ENCODE data around the gene BTG3. TPM values are rescaled to one million over a fixed set of nuclear protein-coding genes. Genes with fewer than 3 reads are reported as not detected.

Gene BTG3
- total RNA-seq, 1 donor from 2014 or later = 45.5 TPM

DNA sequence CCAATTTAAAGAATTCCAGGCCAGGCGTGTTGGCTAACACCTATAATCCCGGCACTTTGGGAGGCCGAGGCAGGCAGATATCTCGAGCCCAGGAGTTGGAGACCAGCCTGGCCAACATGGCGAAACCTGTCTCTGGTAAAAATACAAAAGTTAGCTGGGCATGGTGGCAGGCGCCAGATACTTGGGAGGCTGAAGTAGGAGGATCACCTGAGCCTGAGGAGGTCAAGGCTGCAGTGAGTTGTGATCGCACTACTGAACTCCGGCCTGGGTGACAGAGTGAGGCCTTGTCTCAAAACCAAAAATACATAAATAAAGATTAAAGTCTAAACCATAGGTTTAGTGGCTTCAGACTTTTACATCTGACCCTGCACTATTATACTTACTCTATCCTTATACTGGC lies 32.4 kb downstream of the BTG3 start:
- no peak for FAIRE-seq
- H3K9me3 Mint-ChIP-seq (ENCODE audit: unreplicated experiment) = no peaks in the 10 kb centered on the region
- H3K4me1 ChIP-seq (ENCODE audit: insufficient read depth, low read length) = no peaks in the 10 kb centered on the region

DNA sequence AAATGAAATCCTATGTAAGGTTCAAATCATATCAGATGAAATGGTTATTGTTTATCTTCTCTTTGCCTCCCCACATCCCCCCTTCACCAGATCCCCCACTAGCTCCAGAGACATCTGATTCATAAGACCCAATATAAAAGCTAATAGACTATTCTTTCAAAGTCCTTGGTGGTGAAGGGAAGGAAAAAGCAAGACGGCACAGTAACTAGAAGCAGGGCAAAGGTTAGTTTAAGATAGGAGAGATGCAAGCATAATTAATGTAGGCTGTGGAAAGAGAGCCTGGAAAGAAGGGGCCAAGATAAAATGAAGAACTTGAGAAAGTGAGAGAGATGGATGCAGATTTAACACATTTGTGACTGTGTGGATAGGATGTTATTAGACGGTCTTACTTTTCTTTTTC lies 33.8 kb downstream of the BTG3 start:
- no peaks in the 10 kb centered on the region for H3K36me3 Mint-ChIP-seq (ENCODE audit: low read depth, unreplicated experiment)
- H3K4me3 Mint-ChIP-seq (ENCODE audit: unreplicated experiment) = no peak overlapping the region
- no peak overlapping the region for H3K9ac ChIP-seq (ENCODE audit: low read length)
- no peaks in the 10 kb centered on the region for H4K20me1 ChIP-seq (ENCODE audit: insufficient read depth, low read length)
- H3K9me3 Mint-ChIP-seq (ENCODE audit: unreplicated experiment) = no peaks in the 10 kb centered on the region
- no peak overlapping the region for H3K27ac Mint-ChIP-seq (ENCODE audit: unreplicated experiment)
- no peaks in the 10 kb centered on the region for H3K79me2 ChIP-seq (ENCODE audit: insufficient read depth, low read length)
- H3K27me3 Mint-ChIP-seq (ENCODE audit: low read depth, unreplicated experiment) = no peaks in the 10 kb centered on the region
- no peaks in the 10 kb centered on the region for H3K27me3 ChIP-seq (ENCODE audit: insufficient read depth, low read length)
- H3K4me1 Mint-ChIP-seq (ENCODE audit: low read depth, unreplicated experiment) = peaks cover 1% of the 10 kb centered on the region
- TF ChIP-seq, protein P1, sequence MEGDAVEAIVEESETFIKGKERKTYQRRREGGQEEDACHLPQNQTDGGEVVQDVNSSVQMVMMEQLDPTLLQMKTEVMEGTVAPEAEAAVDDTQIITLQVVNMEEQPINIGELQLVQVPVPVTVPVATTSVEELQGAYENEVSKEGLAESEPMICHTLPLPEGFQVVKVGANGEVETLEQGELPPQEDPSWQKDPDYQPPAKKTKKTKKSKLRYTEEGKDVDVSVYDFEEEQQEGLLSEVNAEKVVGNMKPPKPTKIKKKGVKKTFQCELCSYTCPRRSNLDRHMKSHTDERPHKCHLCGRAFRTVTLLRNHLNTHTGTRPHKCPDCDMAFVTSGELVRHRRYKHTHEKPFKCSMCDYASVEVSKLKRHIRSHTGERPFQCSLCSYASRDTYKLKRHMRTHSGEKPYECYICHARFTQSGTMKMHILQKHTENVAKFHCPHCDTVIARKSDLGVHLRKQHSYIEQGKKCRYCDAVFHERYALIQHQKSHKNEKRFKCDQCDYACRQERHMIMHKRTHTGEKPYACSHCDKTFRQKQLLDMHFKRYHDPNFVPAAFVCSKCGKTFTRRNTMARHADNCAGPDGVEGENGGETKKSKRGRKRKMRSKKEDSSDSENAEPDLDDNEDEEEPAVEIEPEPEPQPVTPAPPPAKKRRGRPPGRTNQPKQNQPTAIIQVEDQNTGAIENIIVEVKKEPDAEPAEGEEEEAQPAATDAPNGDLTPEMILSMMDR (IDR thresholded peaks at IDR 0.05; ENCODE audit: insufficient read depth, low read depth, low read length) = no peak
- no peak for TF ChIP-seq EZH2 (IDR thresholded peaks at IDR 0.05; ENCODE audit: insufficient read depth, low read length)
- no peaks in the 10 kb centered on the region for H3K9me3 ChIP-seq (ENCODE audit: insufficient read depth, low read depth, low read length)
- FAIRE-seq = no peak
- H3K4me1 ChIP-seq (ENCODE audit: insufficient read depth, low read length) = no peaks in the 10 kb centered on the region
- H3K36me3 ChIP-seq (ENCODE audit: insufficient read depth, low read length) = no peaks in the 10 kb centered on the region
- no peak overlapping the region for H3K4me3 ChIP-seq (ENCODE audit: insufficient read depth, low read depth, low read length)
- no peak overlapping the region for H3K4me2 ChIP-seq (ENCODE audit: low read length)
- H3K27ac ChIP-seq (ENCODE audit: low read depth, low read length) = no peak overlapping the region
- H2AFZ ChIP-seq (ENCODE audit: low read depth, low read length) = no peak overlapping the region
- DNase-seq (ENCODE audit: low read depth) = no peak

More for the DNA sequence above, 32.4 kb downstream of the BTG3 start:
- Histone ChIP-seq H3K4me3 (ENCODE audit: insufficient read depth, low read depth, low read length) (no peak overlapping the region), H4K20me1 (ENCODE audit: insufficient read depth, low read length) (no peaks in the 10 kb centered on the region), H3K79me2 (ENCODE audit: insufficient read depth, low read length) (no peaks in the 10 kb centered on the region), H3K4me2 (ENCODE audit: low read length) (no peak overlapping the region), H2AFZ (ENCODE audit: low read depth, low read length) (no peak overlapping the region), H3K9ac (ENCODE audit: low read length) (no peak overlapping the region), H3K36me3 (ENCODE audit: insufficient read depth, low read length) (no peaks in the 10 kb centered on the region), H3K27ac (ENCODE audit: low read depth, low read length) (no peak overlapping the region), H3K27me3 (ENCODE audit: insufficient read depth, low read length) (peaks cover 2% of the 10 kb centered on the region), H3K9me3 (ENCODE audit: insufficient read depth, low read depth, low read length) (no peaks in the 10 kb centered on the region)
- TF ChIP-seq, protein P1 (IDR thresholded peaks at IDR 0.05; ENCODE audit: insufficient read depth, low read depth, low read length) = no peak
- TF ChIP-seq EZH2 (IDR thresholded peaks at IDR 0.05; ENCODE audit: insufficient read depth, low read length) = no peak
- Mint-ChIP-seq H3K4me1 (ENCODE audit: low read depth, unreplicated experiment) (peaks cover 1% of the 10 kb centered on the region), H3K27me3 (ENCODE audit: low read depth, unreplicated experiment) (no peaks in the 10 kb centered on the region), H3K4me3 (ENCODE audit: unreplicated experiment) (no peak overlapping the region), H3K36me3 (ENCODE audit: low read depth, unreplicated experiment) (no peaks in the 10 kb centered on the region), H3K27ac (ENCODE audit: unreplicated experiment) (no peak overlapping the region)
- no peak for DNase-seq (ENCODE audit: low read depth)

DNA sequence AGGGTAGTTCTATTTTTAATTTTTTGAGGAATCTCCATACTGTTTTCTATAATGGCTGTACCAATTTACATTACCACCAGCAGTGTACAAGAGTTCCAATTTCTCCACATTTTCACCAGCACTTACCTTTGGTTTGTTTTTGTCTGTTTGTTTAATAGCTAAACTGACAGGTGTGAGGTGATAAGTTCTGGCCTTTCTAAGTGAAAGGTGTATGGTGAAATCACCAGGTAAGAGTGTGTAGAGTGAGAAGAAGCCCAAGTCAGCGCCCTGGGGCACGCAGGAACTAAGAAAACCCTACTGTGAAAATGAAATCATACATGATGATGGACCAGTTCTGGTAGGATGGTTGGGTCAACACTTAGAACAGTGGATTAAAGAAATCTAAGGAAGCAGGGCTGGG lies 34.5 kb downstream of the BTG3 start:
- H3K4me3 ChIP-seq (ENCODE audit: insufficient read depth, low read depth, low read length) = no peak overlapping the region
- H3K27me3 ChIP-seq (ENCODE audit: insufficient read depth, low read length) = no peaks in the 10 kb centered on the region
- no peaks in the 10 kb centered on the region for H3K36me3 ChIP-seq (ENCODE audit: insufficient read depth, low read length)
- H3K9ac ChIP-seq (ENCODE audit: low read length) = no peak overlapping the region
- H3K36me3 Mint-ChIP-seq (ENCODE audit: low read depth, unreplicated experiment) = no peaks in the 10 kb centered on the region
- peaks cover 1% of the 10 kb centered on the region for H3K4me1 Mint-ChIP-seq (ENCODE audit: low read depth, unreplicated experiment)
- no peak overlapping the region for H3K27ac Mint-ChIP-seq (ENCODE audit: unreplicated experiment)
- no peaks in the 10 kb centered on the region for H4K20me1 ChIP-seq (ENCODE audit: insufficient read depth, low read length)
- H3K9me3 Mint-ChIP-seq (ENCODE audit: unreplicated experiment) = no peaks in the 10 kb centered on the region
- DNase-seq (ENCODE audit: low read depth) (no peak), FAIRE-seq (no peak)
- no peaks in the 10 kb centered on the region for H3K79me2 ChIP-seq (ENCODE audit: insufficient read depth, low read length)
- TF ChIP-seq EZH2 (IDR thresholded peaks at IDR 0.05; ENCODE audit: insufficient read depth, low read length) = no peak
- TF ChIP-seq, protein P1 (IDR thresholded peaks at IDR 0.05; ENCODE audit: insufficient read depth, low read depth, low read length) = no peak
- H2AFZ ChIP-seq (ENCODE audit: low read depth, low read length) = no peak overlapping the region
- no peak overlapping the region for H3K27ac ChIP-seq (ENCODE audit: low read depth, low read length)
- H3K4me2 ChIP-seq (ENCODE audit: low read length) = no peak overlapping the region
- no peaks in the 10 kb centered on the region for H3K9me3 ChIP-seq (ENCODE audit: insufficient read depth, low read depth, low read length)
- H3K27me3 Mint-ChIP-seq (ENCODE audit: low read depth, unreplicated experiment) = no peaks in the 10 kb centered on the region
- H3K4me3 Mint-ChIP-seq (ENCODE audit: unreplicated experiment) = no peak overlapping the region
- no peaks in the 10 kb centered on the region for H3K4me1 ChIP-seq (ENCODE audit: insufficient read depth, low read length)
